Hematopoietic multipotent progenitor cell treated with erythropoietin and hydrocortisone succinate and interleukin-3 and kit ligand, for 6 days (in vitro differentiated cells): ENCODE results near the gene CRIP2.

Experiments
- DNase-seq: peaks from one replicate; pipeline ENCODE4 v3.0.0-alpha.2; 2015

The CRIP2 gene

GRCh38 chr14:105474483-105475268 lies at the start of gene CRIP2:
Gene CRIP2 (plus strand): TSS chr14:105474821. CDS start chr14:105474863, 42 bp downstream.
- no peak for DNase-seq

- DNase-seq: no peak
Measured at GRCh38 chr14:105424861-105425260, 49.8 kb upstream of the CRIP2 start.

GRCh38 chr14:105425823-105426247 lies 48.8 kb upstream of the CRIP2 start:
- no peak for DNase-seq

GRCh38 chr14:105426416-105427130 lies 48.0 kb upstream of the CRIP2 start:
- DNase-seq: no peak

GRCh38 chr14:105427412-105427811 lies 47.2 kb upstream of the CRIP2 start:
- no peak for DNase-seq

GRCh38 chr14:105427936-105428485 lies 46.6 kb upstream of the CRIP2 start:
- no peak for DNase-seq

- DNase-seq: no peak
Measured at GRCh38 chr14:105430042-105430441, 44.6 kb upstream of the CRIP2 start.

- DNase-seq: no peak
Measured at GRCh38 chr14:105430565-105430964, 44.1 kb upstream of the CRIP2 start.

- no peak for DNase-seq
Measured at GRCh38 chr14:105431256-105431655, 43.4 kb upstream of the CRIP2 start.

GRCh38 chr14:105432657-105433056 lies 42.0 kb upstream of the CRIP2 start:
- DNase-seq: no peak

GRCh38 chr14:105433161-105433605 lies 41.4 kb upstream of the CRIP2 start:
- no peak for DNase-seq

GRCh38 chr14:105436402-105436801 lies 38.2 kb upstream of the CRIP2 start:
- no peak for DNase-seq

GRCh38 chr14:105436891-105437722 lies 37.5 kb upstream of the CRIP2 start:
- DNase-seq: no peak

GRCh38 chr14:105437723-105438500 lies 36.7 kb upstream of the CRIP2 start:
- DNase-seq: no peak

- no peak for DNase-seq
Measured at GRCh38 chr14:105439179-105439578, 35.4 kb upstream of the CRIP2 start.

GRCh38 chr14:105439710-105440553 lies 34.7 kb upstream of the CRIP2 start:
- DNase-seq: peak; percentile 53

- no peak for DNase-seq
Measured at GRCh38 chr14:105440554-105440900, 34.1 kb upstream of the CRIP2 start.

- no peak for DNase-seq
Measured at GRCh38 chr14:105440992-105441391, 33.6 kb upstream of the CRIP2 start.

- DNase-seq: no peak
Measured at GRCh38 chr14:105442125-105442524, 32.5 kb upstream of the CRIP2 start.

- DNase-seq: no peak
Measured at GRCh38 chr14:105442834-105443233, 31.8 kb upstream of the CRIP2 start.

- no peak for DNase-seq
Measured at GRCh38 chr14:105444859-105445258, 29.8 kb upstream of the CRIP2 start.
